Osteoblast (primary cell): ENCODE results near the gene DHFR. TPM values are rescaled to one million over a fixed set of nuclear protein-coding genes. Genes with fewer than 3 reads are reported as not detected.

ENCODE experiments used
- DNase-seq: peaks from one replicate; pipeline ENCODE4 v3.0.0; 2011; ENCODE audit warnings: low spot score, mixed read lengths; ENCODE audit not compliant: insufficient read length; ENCODE audit errors: missing footprints
- H2AFZ ChIP-seq: 2 replicates; pipeline ENCODE4 v1.6.0; 2011; ENCODE audit warnings: mild to moderate bottlenecking, low read length
- H3K27ac ChIP-seq: 2 replicates; pipeline ENCODE4 v1.5.1; 2011; ENCODE audit warnings: mild to moderate bottlenecking, low read depth, low read length, moderate library complexity
- H3K27me3 ChIP-seq: 2 replicates; pipeline ENCODE4 v1.6.0; 2012; ENCODE audit warnings: mild to moderate bottlenecking, control low read depth, inconsistent platforms, low read length, moderate library complexity; ENCODE audit not compliant: insufficient read depth
- H3K36me3 ChIP-seq: 2 replicates; pipeline ENCODE4 v1.5.1; 2011; ENCODE audit warnings: mild to moderate bottlenecking, low read length, control low read depth, moderate library complexity; ENCODE audit not compliant: insufficient read depth
- H3K4me1 ChIP-seq: 2 replicates; pipeline ENCODE4 v1.5.1; 2011; ENCODE audit warnings: mild to moderate bottlenecking, low read length, control low read depth, moderate library complexity; ENCODE audit not compliant: insufficient read depth
- H3K4me2 ChIP-seq: 2 replicates; pipeline ENCODE4 v1.6.0; 2011; ENCODE audit warnings: mild to moderate bottlenecking, low read length; ENCODE audit not compliant: insufficient read depth
- H3K4me3 ChIP-seq: fragments of 200-600 bp; sonication (generic); 3 replicates; pipeline ENCODE4 v1.5.1; 2012; ENCODE audit warnings: mild to moderate bottlenecking, low read length, inconsistent platforms; ENCODE audit not compliant: insufficient read depth
- H3K79me2 ChIP-seq: 2 replicates; pipeline ENCODE4 v1.6.0; 2012; ENCODE audit warnings: mild to moderate bottlenecking, low read length, control low read depth, inconsistent platforms; ENCODE audit not compliant: insufficient read depth
- H3K9me3 ChIP-seq: 2 replicates; pipeline ENCODE4 v1.5.1; 2011; ENCODE audit warnings: low read depth, low read length, control low read depth
- H4K20me1 ChIP-seq: 2 replicates; pipeline ENCODE4 v1.6.0; 2012; ENCODE audit warnings: mild to moderate bottlenecking, low read length, control low read depth; ENCODE audit not compliant: insufficient read depth
- total RNA-seq: library from RNA; depleted of rRNA; stranded (reverse); fragments of >200 nt; gene quantifications from 2 replicates; pipeline ENCODE4 v1.2.3, GENCODE V29; 2012
- TF ChIP-seq, protein P1 (sequence below): IDR thresholded peaks from 2 replicates; pipeline ENCODE4 v1.5.1; 2011; ENCODE audit warnings: mild to moderate bottlenecking, low read depth, low read length, moderate library complexity; ENCODE audit errors: extremely low read depth

The DHFR gene
- 13.8 and 15.2 TPM in 2 replicates for total RNA-seq

- peak within 1 kb of the TSS; percentile 69 for H3K27ac ChIP-seq
- H3K4me2 ChIP-seq, result peak within 1 kb of the TSS; percentile 97
- TF ChIP-seq, protein P1, sequence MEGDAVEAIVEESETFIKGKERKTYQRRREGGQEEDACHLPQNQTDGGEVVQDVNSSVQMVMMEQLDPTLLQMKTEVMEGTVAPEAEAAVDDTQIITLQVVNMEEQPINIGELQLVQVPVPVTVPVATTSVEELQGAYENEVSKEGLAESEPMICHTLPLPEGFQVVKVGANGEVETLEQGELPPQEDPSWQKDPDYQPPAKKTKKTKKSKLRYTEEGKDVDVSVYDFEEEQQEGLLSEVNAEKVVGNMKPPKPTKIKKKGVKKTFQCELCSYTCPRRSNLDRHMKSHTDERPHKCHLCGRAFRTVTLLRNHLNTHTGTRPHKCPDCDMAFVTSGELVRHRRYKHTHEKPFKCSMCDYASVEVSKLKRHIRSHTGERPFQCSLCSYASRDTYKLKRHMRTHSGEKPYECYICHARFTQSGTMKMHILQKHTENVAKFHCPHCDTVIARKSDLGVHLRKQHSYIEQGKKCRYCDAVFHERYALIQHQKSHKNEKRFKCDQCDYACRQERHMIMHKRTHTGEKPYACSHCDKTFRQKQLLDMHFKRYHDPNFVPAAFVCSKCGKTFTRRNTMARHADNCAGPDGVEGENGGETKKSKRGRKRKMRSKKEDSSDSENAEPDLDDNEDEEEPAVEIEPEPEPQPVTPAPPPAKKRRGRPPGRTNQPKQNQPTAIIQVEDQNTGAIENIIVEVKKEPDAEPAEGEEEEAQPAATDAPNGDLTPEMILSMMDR, result no peak
- H3K4me3 ChIP-seq, result peak within 1 kb of the TSS; percentile 89
- DNase-seq, result peak; percentile 98
- H3K79me2 ChIP-seq, result peaks cover 27% of the 10 kb centered on the region
- H3K4me1 ChIP-seq, result peaks cover 32% of the 10 kb centered on the region
- no peaks in the 10 kb centered on the region for H3K9me3 ChIP-seq
- no peaks in the 10 kb centered on the region for H3K27me3 ChIP-seq
- H4K20me1 ChIP-seq, result peaks cover 13% of the 10 kb centered on the region
- H2AFZ ChIP-seq, result peak within 1 kb of the TSS; percentile 88
- H3K36me3 ChIP-seq, result peaks cover 4% of the 10 kb centered on the region
Observed at GRCh38 chr5:80654391-80655230, at the start of gene DHFR, which contains the start of gene MSH3. DHFR (minus strand) TSS chr5:80654983; CDS start chr5:80654489, 494 bp downstream. MSH3 (plus strand) TSS chr5:80654652; CDS start chr5:80654728, 76 bp downstream.

GRCh38 chr5:80704221-80704620, 49.4 kb upstream of the DHFR start:
- Histone ChIP-seq H3K4me3 (no peak overlapping the region), H3K4me1 (peaks cover 2% of the 10 kb centered on the region), H3K9me3 (no peaks in the 10 kb centered on the region), H4K20me1 (no peaks in the 10 kb centered on the region), H3K36me3 (no peaks in the 10 kb centered on the region), H3K27me3 (no peaks in the 10 kb centered on the region), H3K27ac (no peak overlapping the region), H3K79me2 (no peaks in the 10 kb centered on the region), H2AFZ (no peak overlapping the region), H3K4me2 (no peak overlapping the region)
- DNase-seq, result no peak
- TF ChIP-seq, protein P1, result no peak

DNA sequence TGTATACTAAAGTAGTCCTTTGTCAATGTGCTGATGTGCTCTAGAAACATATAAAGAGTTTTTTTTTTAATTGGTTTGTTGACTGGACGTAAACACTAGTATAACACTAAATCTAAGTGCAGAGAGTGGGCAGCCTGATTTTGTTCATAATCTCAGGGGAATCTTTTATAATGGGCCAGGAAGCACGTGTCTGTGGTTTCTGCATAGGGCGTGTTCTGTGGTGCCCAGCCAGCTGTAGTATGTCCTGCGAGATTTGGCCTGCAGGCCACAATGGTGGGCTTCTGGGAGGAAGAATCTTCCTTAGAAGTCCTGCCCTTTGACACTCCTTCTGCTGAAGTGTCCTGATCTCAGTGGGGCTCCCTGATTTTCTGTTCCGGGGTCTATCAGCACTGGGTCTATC, 49.0 kb upstream of the DHFR start:
- H3K79me2 ChIP-seq, result no peaks in the 10 kb centered on the region
- no peak overlapping the region for H2AFZ ChIP-seq
- no peak for DNase-seq
- H3K27ac ChIP-seq, result no peak overlapping the region
- H3K27me3 ChIP-seq, result no peaks in the 10 kb centered on the region
- no peak overlapping the region for H3K4me2 ChIP-seq
- TF ChIP-seq, protein P1, result no peak
- peaks cover 2% of the 10 kb centered on the region for H3K4me1 ChIP-seq
- H3K4me3 ChIP-seq, result no peak overlapping the region
- no peaks in the 10 kb centered on the region for H4K20me1 ChIP-seq
- no peaks in the 10 kb centered on the region for H3K36me3 ChIP-seq
- no peaks in the 10 kb centered on the region for H3K9me3 ChIP-seq

- TF ChIP-seq, protein P1, result no peak
- Histone ChIP-seq H2AFZ (no peak overlapping the region), H3K4me3 (no peak overlapping the region), H3K4me1 (peaks cover 2% of the 10 kb centered on the region), H3K27me3 (no peaks in the 10 kb centered on the region), H4K20me1 (no peaks in the 10 kb centered on the region), H3K36me3 (no peaks in the 10 kb centered on the region), H3K4me2 (no peak overlapping the region), H3K9me3 (no peaks in the 10 kb centered on the region), H3K27ac (no peak overlapping the region), H3K79me2 (no peaks in the 10 kb centered on the region)
- no peak for DNase-seq
Observed at GRCh38 chr5:80703291-80703690, 48.5 kb upstream of the DHFR start.
